ENCODE results near the gene ANKLE2.
"Not testable (repeated sequence)": the region's sequence is repeated elsewhere in the genome, so short reads cannot be mapped to it uniquely, and the experiment has no call there.

The ANKLE2 gene

GRCh38 chr12:132798836-132799235 is 37.2 kb upstream of the ANKLE2 start:
- H3K4me2 ChIP-seq (ENCODE audit: low read length) = no peak overlapping the region
- H3K4me3 ChIP-seq (ENCODE audit: low read length) = no peak overlapping the region
- no peaks in the 10 kb centered on the region for H3K9me3 ChIP-seq (ENCODE audit: insufficient read depth, low read length)
- no peaks in the 10 kb centered on the region for H4K20me1 ChIP-seq (ENCODE audit: insufficient read depth, low read length)
- H3K27ac ChIP-seq (ENCODE audit: low read length) = no peak overlapping the region
- H2AFZ ChIP-seq (ENCODE audit: low read depth, low read length) = no peak overlapping the region
- H3K9ac ChIP-seq (ENCODE audit: low read length) = no peak overlapping the region
- no peaks in the 10 kb centered on the region for H3K4me1 ChIP-seq (ENCODE audit: low read length)
- no peaks in the 10 kb centered on the region for H3K27me3 ChIP-seq (ENCODE audit: low read depth, low read length)
- TF ChIP-seq CTCF (IDR thresholded peaks at IDR 0.05; ENCODE audit: low read depth, low read length) (no peak), EZH2phosphoT487 (IDR thresholded peaks at IDR 0.05; ENCODE audit: low read depth) (no peak)
- H3K36me3 ChIP-seq (replicated peaks; ENCODE audit: low read depth, low read length) = no peaks in the 10 kb centered on the region
- H3K79me2 ChIP-seq (ENCODE audit: low read length) = no peaks in the 10 kb centered on the region

GRCh38 chr12:132797820-132798570 is 36.4 kb upstream of the ANKLE2 start:
- no peaks in the 10 kb centered on the region for H3K4me1 ChIP-seq (ENCODE audit: low read length)
- no peaks in the 10 kb centered on the region for H4K20me1 ChIP-seq (ENCODE audit: insufficient read depth, low read length)
- no peak overlapping the region for H3K27ac ChIP-seq (ENCODE audit: low read length)
- H3K79me2 ChIP-seq (ENCODE audit: low read length) = no peaks in the 10 kb centered on the region
- H3K36me3 ChIP-seq (replicated peaks; ENCODE audit: low read depth, low read length) = no peaks in the 10 kb centered on the region
- no peak overlapping the region for H3K4me3 ChIP-seq (ENCODE audit: low read length)
- H3K27me3 ChIP-seq (ENCODE audit: low read depth, low read length) = no peaks in the 10 kb centered on the region
- no peak overlapping the region for H2AFZ ChIP-seq (ENCODE audit: low read depth, low read length)
- no peaks in the 10 kb centered on the region for H3K9me3 ChIP-seq (ENCODE audit: insufficient read depth, low read length)
- H3K9ac ChIP-seq (ENCODE audit: low read length) = no peak overlapping the region
- no peak overlapping the region for H3K4me2 ChIP-seq (ENCODE audit: low read length)
- no peak for TF ChIP-seq CTCF (IDR thresholded peaks at IDR 0.05; ENCODE audit: low read depth, low read length)
- TF ChIP-seq EZH2phosphoT487 (IDR thresholded peaks at IDR 0.05; ENCODE audit: low read depth) = no peak

GRCh38 chr12:132795847-132796246 is 34.2 kb upstream of the ANKLE2 start:
- no peak for TF ChIP-seq EZH2phosphoT487 (IDR thresholded peaks at IDR 0.05; ENCODE audit: low read depth)
- TF ChIP-seq CTCF (IDR thresholded peaks at IDR 0.05; ENCODE audit: low read depth, low read length) = no peak
- no peak overlapping the region for H3K9ac ChIP-seq (ENCODE audit: low read length)
- H3K4me1 ChIP-seq (ENCODE audit: low read length) = no peaks in the 10 kb centered on the region
- no peaks in the 10 kb centered on the region for H3K36me3 ChIP-seq (replicated peaks; ENCODE audit: low read depth, low read length)
- H3K4me2 ChIP-seq (ENCODE audit: low read length) = no peak overlapping the region
- no peaks in the 10 kb centered on the region for H3K27me3 ChIP-seq (ENCODE audit: low read depth, low read length)
- no peaks in the 10 kb centered on the region for H3K79me2 ChIP-seq (ENCODE audit: low read length)
- no peak overlapping the region for H3K27ac ChIP-seq (ENCODE audit: low read length)
- H4K20me1 ChIP-seq (ENCODE audit: insufficient read depth, low read length) = no peaks in the 10 kb centered on the region
- no peak overlapping the region for H3K4me3 ChIP-seq (ENCODE audit: low read length)
- H3K9me3 ChIP-seq (ENCODE audit: insufficient read depth, low read length) = no peaks in the 10 kb centered on the region
- H2AFZ ChIP-seq (ENCODE audit: low read depth, low read length) = no peak overlapping the region

GRCh38 chr12:132791940-132792339 is 30.3 kb upstream of the ANKLE2 start:
- H3K4me1 ChIP-seq (ENCODE audit: low read length); H3K36me3 ChIP-seq (replicated peaks; ENCODE audit: low read depth, low read length); H2AFZ ChIP-seq (ENCODE audit: low read depth, low read length); H3K27me3 ChIP-seq (ENCODE audit: low read depth, low read length); H4K20me1 ChIP-seq (ENCODE audit: insufficient read depth, low read length); H3K4me3 ChIP-seq (ENCODE audit: low read length); H3K9ac ChIP-seq (ENCODE audit: low read length); H3K27ac ChIP-seq (ENCODE audit: low read length); H3K79me2 ChIP-seq (ENCODE audit: low read length); H3K9me3 ChIP-seq (ENCODE audit: insufficient read depth, low read length); H3K4me2 ChIP-seq (ENCODE audit: low read length): not testable (repeated sequence)

Measured in OCI-LY3 (cell line).